H1 (cell line): ENCODE data around the gene EPHA2. TPM values are rescaled to one million over a fixed set of nuclear protein-coding genes. Genes with fewer than 3 reads are reported as not detected.

ENCODE experiments used
- CTCF ChIA-PET: fragments of 300-600 bp; sonication (Branson Sonifier 250); formaldehyde crosslinking; loops from one replicate; lab custom pipeline; 2021; ENCODE audit not compliant: partially characterized antibody; lab: Charles Lee
- POLR2A ChIA-PET: fragments of 300-600 bp; sonication (Branson Sonifier 250); formaldehyde crosslinking; loops from one replicate; lab custom pipeline; 2021; ENCODE audit warnings: inconsistent platforms; ENCODE audit not compliant: partially characterized antibody; lab: Charles Lee
- DNase-seq, 2 experiments: peaks; one replicate each; pipeline versions ENCODE4 v3.0.0 to v3.0.0-alpha.2; 2010 to 2022; ENCODE audit warnings: low spot score in 2 of 2, low read depth in 1 of 2, mixed read lengths in 1 of 2
- FAIRE-seq: peaks from 2 replicates; lab custom pipeline; 2011; peaks lifted over from hg19 to GRCh38; lab: Jason Lieb, UNC
- H2AFZ ChIP-seq: 2 replicates; pipeline ENCODE4 v1.8.1; 2012; ENCODE audit warnings: low read length, inconsistent platforms
- H2AK5ac ChIP-seq: 2 replicates; pipeline ENCODE4 v1.6.1; 2013; ENCODE audit warnings: low read depth, low read length
- H2BK120ac ChIP-seq: replicated peaks from 2 replicates; pipeline ENCODE3; 2013; ENCODE audit warnings: low read depth, low read length, inconsistent platforms
- H2BK12ac ChIP-seq: 2 replicates; pipeline ENCODE4 v1.6.1; 2013; ENCODE audit warnings: low read depth, low read length
- H2BK15ac ChIP-seq: 2 replicates; pipeline ENCODE4 v1.6.1; 2013; ENCODE audit warnings: low read length
- H2BK20ac ChIP-seq: 2 replicates; pipeline ENCODE4 v1.6.1; 2013; ENCODE audit warnings: low read length
- H2BK5ac ChIP-seq: 2 replicates; pipeline ENCODE4 v1.6.1; 2013; ENCODE audit warnings: low read depth, low read length
- H3K14ac ChIP-seq: 2 replicates; pipeline ENCODE4 v1.6.1; 2013; ENCODE audit warnings: inconsistent platforms; ENCODE audit not compliant: insufficient read length
- H3K18ac ChIP-seq: 2 replicates; pipeline ENCODE4 v1.6.1; 2013; ENCODE audit warnings: low read length; ENCODE audit errors: extremely low read depth
- H3K23ac ChIP-seq: 2 replicates; pipeline ENCODE4 v1.6.1; 2013; ENCODE audit warnings: inconsistent platforms; ENCODE audit not compliant: insufficient read length
- H3K23me2 ChIP-seq: 2 replicates; pipeline ENCODE4 v1.6.1; 2013; ENCODE audit warnings: low read depth, low read length
- H3K27ac ChIP-seq: 2 replicates; pipeline ENCODE4 v1.6.1; 2011; ENCODE audit warnings: low read depth, low read length, inconsistent platforms
- H3K27me3 ChIP-seq, 4 experiments: replicated peaks in 1 of 4; 1 replicate in 1 of 4; 2 replicates in 3 of 4; pipeline versions ENCODE4 v1.6.1 to v1.8.1; 2011 to 2013; ENCODE audit warnings: low read length in 3 of 4, mild to moderate bottlenecking in 3 of 4, inconsistent platforms in 2 of 4, mixed read lengths in 2 of 4, moderate library complexity in 1 of 4; ENCODE audit not compliant: control insufficient read depth in 3 of 4, insufficient read depth in 3 of 4; ENCODE audit errors: extremely low read depth in 1 of 4
- H3K36me3 ChIP-seq, 4 experiments: 2 replicates each; pipeline versions ENCODE4 v1.6.1 to v1.8.1; 2011 to 2013; ENCODE audit warnings: mild to moderate bottlenecking in 4 of 4, low read length in 3 of 4, moderate library complexity in 2 of 4, control low read depth in 1 of 4, inconsistent platforms in 1 of 4; ENCODE audit not compliant: insufficient read depth in 4 of 4, control insufficient read depth in 2 of 4
- H3K4ac ChIP-seq: replicated peaks from 2 replicates; pipeline ENCODE3; 2013; ENCODE audit warnings: low read length, low read depth, mixed read lengths, inconsistent platforms; ENCODE audit not compliant: insufficient read length
- H3K4me1 ChIP-seq, 4 experiments: replicated peaks in 1 of 4; 1 replicate in 1 of 4; 2 replicates in 3 of 4; pipeline versions ENCODE4 v1.6.1 to v1.8.1; 2011 to 2013; ENCODE audit warnings: low read length in 3 of 4, inconsistent platforms in 2 of 4, mixed read lengths in 1 of 4; ENCODE audit not compliant: insufficient read depth in 4 of 4, control insufficient read depth in 3 of 4
- H3K4me2 ChIP-seq, 2 experiments: 2 replicates each; pipeline versions ENCODE4 v1.6.1 to v1.8.1; 2011 to 2013; ENCODE audit warnings: low read depth in 2 of 2, low read length in 2 of 2, control low read depth in 1 of 2, inconsistent platforms in 1 of 2, mild to moderate bottlenecking in 1 of 2; ENCODE audit not compliant: insufficient read depth in 1 of 2
- H3K4me3 ChIP-seq, 4 experiments: fragments of 200-600, 300-600 bp in 1 of 4; sonication (generic), shearing (Covaris generic), sonication (Bioruptor Twin) in 1 of 4; 2 replicates each; pipeline versions ENCODE4 v1.5.1 to v1.8.1; 2011 to 2016; ENCODE audit warnings: low read length in 4 of 4, low read depth in 3 of 4, control low read depth in 2 of 4, inconsistent platforms in 2 of 4, mild to moderate bottlenecking in 2 of 4, mixed read lengths in 1 of 4, moderate library complexity in 1 of 4; ENCODE audit not compliant: insufficient read depth in 2 of 4; ENCODE audit errors: extremely low read depth in 1 of 4
- H3K56ac ChIP-seq: replicated peaks from 2 replicates; pipeline ENCODE3; 2013; ENCODE audit warnings: low read depth, mild to moderate bottlenecking, mixed read lengths, low read length, inconsistent platforms; ENCODE audit not compliant: insufficient read length
- H3K79me1 ChIP-seq: 2 replicates; pipeline ENCODE4 v1.6.1; 2013; ENCODE audit warnings: low read depth, low read length, control low read depth
- H3K79me2 ChIP-seq, 2 experiments: 2 replicates each; pipeline versions ENCODE4 v1.6.1 to v1.8.1; 2012 to 2013; ENCODE audit warnings: low read length in 2 of 2, mild to moderate bottlenecking in 2 of 2, inconsistent platforms in 1 of 2; ENCODE audit not compliant: insufficient read depth in 2 of 2, control insufficient read depth in 1 of 2
- H3K9ac ChIP-seq, 4 experiments: replicated peaks in 1 of 4; 1 replicate in 1 of 4; 2 replicates in 3 of 4; pipeline versions ENCODE4 v1.6.1 to v1.8.1; 2011 to 2013; ENCODE audit warnings: low read depth in 3 of 4, low read length in 3 of 4, control low read depth in 2 of 4, mild to moderate bottlenecking in 2 of 4, moderate library complexity in 2 of 4, inconsistent platforms in 1 of 4; ENCODE audit errors: extremely low read depth in 1 of 4
- H3K9me3 ChIP-seq, 2 experiments: 2 replicates each; pipeline versions ENCODE4 v1.6.1 to v1.8.1; 2012 to 2013; ENCODE audit warnings: mild to moderate bottlenecking in 2 of 2, moderate library complexity in 2 of 2, control low read depth in 1 of 2, inconsistent platforms in 1 of 2, low read depth in 1 of 2, low read length in 1 of 2, mixed read lengths in 1 of 2; ENCODE audit not compliant: insufficient read depth in 2 of 2
- H4K20me1 ChIP-seq, 2 experiments: replicated peaks in 1 of 2; 2 replicates each; pipeline versions ENCODE3 to v1.8.1; 2011 to 2013; ENCODE audit warnings: inconsistent platforms in 2 of 2, low read length in 2 of 2, mild to moderate bottlenecking in 1 of 2; ENCODE audit not compliant: insufficient read depth in 2 of 2, control insufficient read depth in 1 of 2
- H4K5ac ChIP-seq: 2 replicates; pipeline ENCODE4 v1.6.1; 2013; ENCODE audit warnings: low read length, low read depth, mixed read lengths, inconsistent platforms; ENCODE audit not compliant: insufficient read length
- H4K8ac ChIP-seq: 2 replicates; pipeline ENCODE4 v1.8.0; 2013; ENCODE audit warnings: mild to moderate bottlenecking, moderate library complexity, low read length, inconsistent platforms; ENCODE audit not compliant: insufficient read depth; ENCODE audit errors: extremely low read depth
- H4K91ac ChIP-seq: replicated peaks from 2 replicates; pipeline ENCODE3; 2013; ENCODE audit warnings: low read length, mixed read lengths, inconsistent platforms; ENCODE audit not compliant: insufficient read length
- ATF2 ChIP-seq: IDR thresholded peaks from 2 replicates; pipeline ENCODE4 v1.6.1; 2012; ENCODE audit warnings: low read length, inconsistent platforms
- HDAC2 ChIP-seq, 2 experiments: fragments of 300-600 bp in 1 of 2; sonication (generic) in 1 of 2; IDR thresholded peaks; 2 replicates each; pipeline ENCODE4 v1.6.1; 2011 to 2012; ENCODE audit warnings: low read depth in 2 of 2, low read length in 2 of 2, mild to moderate bottlenecking in 2 of 2, moderate library complexity in 2 of 2, borderline replicate concordance in 1 of 2, inconsistent platforms in 1 of 2
- SP4 ChIP-seq: IDR thresholded peaks from 2 replicates; pipeline ENCODE4 v1.6.1; 2012; ENCODE audit warnings: low read length, inconsistent platforms
- YY1 ChIP-seq: IDR thresholded peaks from 2 replicates; pipeline ENCODE4 v1.6.1; 2011; ENCODE audit warnings: low read depth, mild to moderate bottlenecking, low read length
- WGBS, 2 experiments: shearing (Covaris generic) in 1 of 2; methylation state at CpG; one replicate each; pipeline versions ENCODE4 v1.1.6 to v1.1.7; 2013 to 2015; ENCODE audit warnings: low lambda C conversion rate in 2 of 2, mixed read lengths in 2 of 2, inconsistent platforms in 1 of 2, low coverage in 1 of 2, missing lambda C conversion rate in 1 of 2; ENCODE audit not compliant: insufficient replicate concordance in 2 of 2, insufficient coverage in 1 of 2, insufficient read length in 1 of 2; ENCODE audit errors: extremely low coverage in 1 of 2, missing lambda C conversion rate in 1 of 2; 5-methylcytosine and 5-hydroxymethylcytosine counted together
- polyA plus RNA-seq, 7 experiments: library from polyadenylated mRNA; depleted of rRNA in 3 of 7; stranded (reverse) in 5 of 7; unstranded in 2 of 7; fragments of >200 nt in 5 of 7; fragments of 200-250 nt in 2 of 7; gene quantifications; 1 replicate in 5 of 7; 2 replicates in 1 of 7; 4 replicates in 1 of 7; pipeline versions ENCODE4 v1.2.1 to v1.2.3, GENCODE V29; 2011 to 2013; ENCODE audit warnings: missing spikeins in 2 of 7, mixed read lengths in 2 of 7
- total RNA-seq: library from RNA; stranded (reverse); fragmentation: NEBNext Ultra II Directional; extraction: Animal tissue kit (Norgen Biotek cat#: 25700); gene quantifications from 2 replicates; pipeline ENCODE4 v1.2.1, GENCODE V29; 2021

The EPHA2 gene
- total and polyA plus RNA-seq, 2 of the 8 experiments (the other 6 are each of a cell fraction or from before 2014, with no cell fraction given) = 26.8 to 33.6 TPM

GRCh38 chr1:16124377-16125087 lies 31.3 kb downstream of the EPHA2 start:
- Histone ChIP-seq H3K4me1 (peaks cover 0 to 15% (median 7%) of the 10 kb centered on the region in 4 experiments; a peak in 5 of 7 replicates), H4K91ac (no peak overlapping the region), H4K8ac (no peak overlapping the region), H3K56ac (no peak overlapping the region), H2AFZ (no peak overlapping the region), H4K5ac (no peak overlapping the region), H3K79me2 (no peaks in the 10 kb centered on the region), H2BK15ac (no peak overlapping the region), H3K4ac (no peak overlapping the region), H3K23ac (no peak overlapping the region), H3K23me2 (no peaks in the 10 kb centered on the region), H3K79me1 (no peaks in the 10 kb centered on the region; the same call in none of the 2 replicates), H3K14ac (no peak overlapping the region), H3K18ac (no peak overlapping the region), H3K4me2 (no peak overlapping the region), H3K27ac (no peak overlapping the region), H3K9me3 (no peaks in the 10 kb centered on the region), H2AK5ac (no peak overlapping the region), H2BK5ac (no peak overlapping the region), H3K4me3 (no peak overlapping the region), H2BK12ac (no peak overlapping the region), H2BK20ac (no peak overlapping the region), H3K9ac (no peak overlapping the region), H2BK120ac (no peak overlapping the region), H3K36me3 (peaks cover 10 to 44% (median 26%) of the 10 kb centered on the region in 4 experiments; a peak in 7 of 8 replicates), H3K27me3 (no peaks in the 10 kb centered on the region), H4K20me1 (peaks cover 0 to 16% of the 10 kb centered on the region in 2 experiments)
- DNase-seq = no peak
- ChIA-PET POLR2A (interaction anchor here (0.6 to 7.3 kb wide), 5 partner anchors 8 to 275 kb away, joined by 3 to 51 read pairs (median 5); no protein-coding TSS in a partner anchor), CTCF (interaction anchor here (0.9 to 31.3 kb wide), 3 partner anchors 23 to 62 kb away, joined by 3 to 522 read pairs (median 7); partner anchors contain the start of gene FAM131C)
- no peak for FAIRE-seq
- TF ChIP-seq SP4 (no peak), HDAC2 (IDR thresholded peaks at IDR 0.05; ENCODE audit: borderline replicate concordance in 1 of 2, low read depth in 2 of 2, low read length in 2 of 2) (no peak), YY1 (no peak), ATF2 (no peak)
- WGBS, 2 experiments = 91% methylated on average over 18 of the region's 18 CpGs; no CpG with 5 or more reads in 1 of the 2 experiments
